Astrocyte (in vitro differentiated cells and primary cell): Measurements from ENCODE around the gene TMEM40.
"Not testable (repeated sequence)": the region's sequence is repeated elsewhere in the genome, so short reads cannot be mapped to it uniquely, and the experiment has no call there.

Source experiments
- EZH2 ChIP-seq: IDR thresholded peaks from 2 replicates; pipeline ENCODE4 v1.6.1; 2012; ENCODE audit warnings: mild to moderate bottlenecking, low read length, inconsistent platforms; ENCODE audit not compliant: insufficient read depth
- TF ChIP-seq, protein P1 (sequence below): IDR thresholded peaks from 2 replicates; pipeline ENCODE4 v1.5.1; 2011; ENCODE audit warnings: low read depth, mild to moderate bottlenecking, inconsistent platforms, low read length, moderate library complexity; ENCODE audit not compliant: insufficient read depth

DNA sequence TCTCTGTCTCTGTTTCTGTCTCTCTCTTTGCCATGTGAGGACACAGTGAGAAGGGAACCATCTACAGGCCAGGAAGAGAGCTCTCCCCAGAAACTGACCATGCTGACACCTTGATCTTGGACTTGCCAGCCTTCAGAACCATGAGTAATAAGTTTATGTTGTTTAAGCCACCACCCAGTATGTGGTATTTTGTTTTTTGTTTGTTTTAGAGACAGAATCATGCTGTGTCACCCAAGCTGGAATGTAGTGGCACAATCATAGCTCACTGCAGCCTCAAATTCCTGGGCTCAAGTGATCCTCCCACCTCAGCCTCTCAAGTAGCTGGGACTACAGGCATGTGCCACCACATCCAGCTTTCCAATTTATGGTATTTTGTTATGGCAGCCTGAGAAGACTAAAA, 35.7 kb downstream of the TMEM40 start:
- TF ChIP-seq, protein P1, sequence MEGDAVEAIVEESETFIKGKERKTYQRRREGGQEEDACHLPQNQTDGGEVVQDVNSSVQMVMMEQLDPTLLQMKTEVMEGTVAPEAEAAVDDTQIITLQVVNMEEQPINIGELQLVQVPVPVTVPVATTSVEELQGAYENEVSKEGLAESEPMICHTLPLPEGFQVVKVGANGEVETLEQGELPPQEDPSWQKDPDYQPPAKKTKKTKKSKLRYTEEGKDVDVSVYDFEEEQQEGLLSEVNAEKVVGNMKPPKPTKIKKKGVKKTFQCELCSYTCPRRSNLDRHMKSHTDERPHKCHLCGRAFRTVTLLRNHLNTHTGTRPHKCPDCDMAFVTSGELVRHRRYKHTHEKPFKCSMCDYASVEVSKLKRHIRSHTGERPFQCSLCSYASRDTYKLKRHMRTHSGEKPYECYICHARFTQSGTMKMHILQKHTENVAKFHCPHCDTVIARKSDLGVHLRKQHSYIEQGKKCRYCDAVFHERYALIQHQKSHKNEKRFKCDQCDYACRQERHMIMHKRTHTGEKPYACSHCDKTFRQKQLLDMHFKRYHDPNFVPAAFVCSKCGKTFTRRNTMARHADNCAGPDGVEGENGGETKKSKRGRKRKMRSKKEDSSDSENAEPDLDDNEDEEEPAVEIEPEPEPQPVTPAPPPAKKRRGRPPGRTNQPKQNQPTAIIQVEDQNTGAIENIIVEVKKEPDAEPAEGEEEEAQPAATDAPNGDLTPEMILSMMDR = not testable (repeated sequence)
- TF ChIP-seq EZH2 = not testable (repeated sequence)
